ES-I3 (cell line): Measurements from ENCODE around the gene RGS6.
"Not testable (repeated sequence)": the region's sequence is repeated elsewhere in the genome, so short reads cannot be mapped to it uniquely, and the experiment has no call there.

Source experiments
- H3K36me3 ChIP-seq: 2 replicates; pipeline ENCODE4 v1.6.1; 2013; ENCODE audit warnings: mild to moderate bottlenecking, low read length, control low read depth, moderate library complexity; ENCODE audit not compliant: insufficient read depth
- H3K4me1 ChIP-seq: 2 replicates; pipeline ENCODE4 v1.6.1; 2013; ENCODE audit warnings: mild to moderate bottlenecking, control low read depth, low read length; ENCODE audit not compliant: insufficient read depth
- H3K9ac ChIP-seq: 2 replicates; pipeline ENCODE4 v1.6.1; 2013; ENCODE audit warnings: low read depth, mild to moderate bottlenecking, low read length, moderate library complexity
- H3K9me3 ChIP-seq: 2 replicates; pipeline ENCODE4 v1.6.1; 2013; ENCODE audit warnings: mild to moderate bottlenecking, low read length, moderate library complexity; ENCODE audit not compliant: control insufficient read depth, insufficient read depth

Gene RGS6

GRCh38 chr14:72450473-72451044 lies 518.3 kb downstream of the RGS6 start:
- peaks cover 13% of the 10 kb centered on the region; the same call in 1 of the 2 replicates for H3K4me1 ChIP-seq
- no peaks in the 10 kb centered on the region for H3K9me3 ChIP-seq
- H3K36me3 ChIP-seq, result no peaks in the 10 kb centered on the region
- no peak overlapping the region for H3K9ac ChIP-seq

DNA sequence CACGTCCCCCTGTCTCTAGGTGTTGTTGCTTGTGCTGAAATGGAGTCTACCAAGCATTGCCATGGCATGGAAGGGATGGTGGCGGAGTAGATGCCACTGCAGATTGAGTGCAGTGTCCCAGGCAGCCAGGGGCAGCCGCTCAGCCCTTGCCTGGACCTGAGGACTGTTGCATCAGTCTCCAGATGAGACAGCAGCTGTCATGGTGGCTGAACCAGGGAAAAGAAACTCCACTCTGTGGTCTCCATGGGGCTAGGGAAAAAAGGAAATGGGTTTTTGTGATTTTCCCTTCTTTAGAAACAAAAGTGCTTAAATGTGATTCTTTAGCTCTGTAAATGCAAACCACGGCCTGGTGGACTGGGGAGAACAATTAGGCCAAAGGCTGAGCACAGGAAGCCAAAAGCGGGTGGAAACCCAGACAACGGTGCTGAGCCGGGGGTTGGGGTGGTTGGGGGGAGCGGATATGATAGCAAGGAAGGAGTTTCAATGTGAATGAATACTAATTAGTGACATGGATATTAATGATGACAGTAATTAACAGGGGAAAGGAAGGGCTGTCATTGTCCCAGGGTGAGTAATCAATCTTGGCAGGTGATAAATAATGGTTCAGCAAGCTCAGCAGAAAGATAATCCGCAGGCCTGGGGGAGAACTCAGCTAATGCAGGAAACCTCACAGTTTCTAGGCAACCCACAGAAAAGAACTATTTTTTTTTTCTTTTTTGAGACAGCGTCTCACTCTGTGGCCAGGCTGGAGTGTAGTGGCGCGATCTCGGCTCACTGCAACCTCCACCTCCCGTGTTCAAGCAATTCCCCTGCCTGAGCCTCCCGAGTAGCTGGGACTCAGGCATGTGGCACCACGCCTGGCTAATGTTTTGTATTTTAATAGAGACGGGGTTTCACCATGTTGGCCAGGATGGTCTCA lies 519.1 kb downstream of the RGS6 start:
- no peaks in the 10 kb centered on the region for H3K9me3 ChIP-seq
- H3K9ac ChIP-seq, result no peak overlapping the region
- peaks cover 13% of the 10 kb centered on the region; the same call in 1 of the 2 replicates for H3K4me1 ChIP-seq
- no peaks in the 10 kb centered on the region for H3K36me3 ChIP-seq

DNA sequence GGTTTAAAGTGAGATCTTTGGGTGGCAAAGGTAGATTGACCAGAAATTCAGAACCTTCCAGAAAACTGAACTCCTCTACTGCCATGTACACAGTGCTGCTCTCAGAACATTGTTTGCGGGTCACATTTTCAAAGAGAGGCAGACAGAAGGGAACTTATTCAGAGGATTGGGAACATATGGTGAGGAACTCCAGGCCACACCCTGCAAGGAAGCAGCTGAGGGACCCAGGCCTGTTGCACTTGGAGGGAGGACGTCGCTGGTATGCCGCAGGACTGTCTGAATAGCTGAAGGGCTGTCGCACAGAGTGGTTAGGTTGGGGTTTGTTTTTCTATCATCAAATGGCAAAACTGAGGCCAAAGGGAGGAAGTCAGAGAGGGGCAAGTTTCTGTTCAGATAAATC lies 520.5 kb downstream of the RGS6 start:
- Histone ChIP-seq H3K4me1 (peaks cover 13% of the 10 kb centered on the region; the same call in 1 of the 2 replicates), H3K36me3 (no peaks in the 10 kb centered on the region), H3K9ac (no peak overlapping the region), H3K9me3 (no peaks in the 10 kb centered on the region)

DNA sequence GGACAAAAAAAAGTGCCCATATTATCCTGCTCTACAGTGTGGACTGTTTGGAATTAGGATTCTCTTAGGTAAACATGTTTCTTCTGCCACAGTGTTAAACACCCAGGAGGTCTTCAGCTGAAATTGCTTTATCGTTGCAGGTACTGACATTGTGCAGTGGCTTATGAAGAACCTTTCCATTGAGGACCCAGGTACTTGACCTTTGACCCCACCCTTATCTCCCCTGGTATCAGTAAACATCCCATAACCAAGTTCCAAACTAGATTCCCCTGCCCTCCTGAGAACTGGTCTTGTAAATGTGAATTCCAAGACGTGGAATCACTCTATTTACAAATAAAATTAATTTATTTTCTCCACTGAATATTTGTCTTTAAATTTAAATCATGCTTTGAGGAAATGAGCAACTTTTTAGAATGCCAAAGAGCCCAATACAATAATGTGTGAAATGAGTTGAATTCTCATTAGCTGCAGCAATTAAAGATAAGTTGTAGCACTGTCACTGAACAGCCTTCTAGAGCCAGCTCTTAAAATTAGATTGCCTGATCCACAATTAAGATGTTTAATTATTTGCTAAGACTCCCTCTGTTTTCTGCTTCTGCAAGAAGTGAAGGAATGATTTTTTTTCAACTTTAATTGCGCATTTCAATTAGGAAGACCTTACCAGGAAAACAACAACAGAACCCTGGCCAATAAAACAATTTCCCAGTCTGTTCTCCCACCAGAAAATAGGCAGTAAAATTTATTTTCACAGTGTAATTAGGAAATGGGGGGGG lies 522.3 kb downstream of the RGS6 start:
- no peaks in the 10 kb centered on the region for H3K9me3 ChIP-seq
- no peaks in the 10 kb centered on the region for H3K36me3 ChIP-seq
- peaks cover 13% of the 10 kb centered on the region; the same call in 1 of the 2 replicates for H3K4me1 ChIP-seq

GRCh38 chr14:72457641-72458040 lies 525.4 kb downstream of the RGS6 start:
- H3K9ac ChIP-seq, result no peak overlapping the region
- no peaks in the 10 kb centered on the region for H3K36me3 ChIP-seq
- H3K4me1 ChIP-seq, result peaks cover 6% of the 10 kb centered on the region; the same call in 1 of the 2 replicates
- no peaks in the 10 kb centered on the region for H3K9me3 ChIP-seq

More for the DNA sequence above, 522.3 kb downstream of the RGS6 start:
- no peak overlapping the region for H3K9ac ChIP-seq

GRCh38 chr14:72462056-72462455 lies 529.8 kb downstream of the RGS6 start:
- Histone ChIP-seq H3K9ac (no peak overlapping the region), H3K9me3 (0 out of 2 replicates have a peak, but pooled peaks cover 4% of the 10 kb centered on the region), H3K36me3 (no peaks in the 10 kb centered on the region), H3K4me1 (peaks cover 6% of the 10 kb centered on the region; the same call in 1 of the 2 replicates)

GRCh38 chr14:72463291-72463866 lies 531.1 kb downstream of the RGS6 start:
- H3K36me3 ChIP-seq, result no peaks in the 10 kb centered on the region
- 0 out of 2 replicates have a peak, but pooled peaks cover 4% of the 10 kb centered on the region for H3K9me3 ChIP-seq
- no peak overlapping the region for H3K9ac ChIP-seq
- H3K4me1 ChIP-seq, result peaks cover 6% of the 10 kb centered on the region; the same call in 1 of the 2 replicates

GRCh38 chr14:72464226-72464625 lies 532.0 kb downstream of the RGS6 start:
- no peak overlapping the region for H3K9ac ChIP-seq
- H3K36me3 ChIP-seq, result no peaks in the 10 kb centered on the region
- 0 out of 2 replicates have a peak, but pooled peaks cover 4% of the 10 kb centered on the region for H3K9me3 ChIP-seq
- H3K4me1 ChIP-seq, result peaks cover 6% of the 10 kb centered on the region; the same call in 1 of the 2 replicates

GRCh38 chr14:72466325-72466724 lies 534.1 kb downstream of the RGS6 start:
- Histone ChIP-seq H3K9me3 (0 out of 2 replicates have a peak, but pooled peaks cover 4% of the 10 kb centered on the region), H3K9ac (no peak overlapping the region), H3K4me1 (peaks cover 6% of the 10 kb centered on the region; the same call in 1 of the 2 replicates), H3K36me3 (no peaks in the 10 kb centered on the region)

- 0 out of 2 replicates have a peak, but pooled peaks cover 4% of the 10 kb centered on the region for H3K9me3 ChIP-seq
- H3K9ac ChIP-seq, result no peak overlapping the region
- H3K4me1 ChIP-seq, result no peaks in the 10 kb centered on the region; the same call in 1 of the 2 replicates
- no peaks in the 10 kb centered on the region for H3K36me3 ChIP-seq
Observed at GRCh38 chr14:72471346-72471745, 539.1 kb downstream of the RGS6 start.

GRCh38 chr14:72472845-72473244 lies 540.6 kb downstream of the RGS6 start:
- Histone ChIP-seq H3K36me3 (no peaks in the 10 kb centered on the region), H3K4me1 (peaks cover 9% of the 10 kb centered on the region), H3K9me3 (no peaks in the 10 kb centered on the region), H3K9ac (no peak overlapping the region)

DNA sequence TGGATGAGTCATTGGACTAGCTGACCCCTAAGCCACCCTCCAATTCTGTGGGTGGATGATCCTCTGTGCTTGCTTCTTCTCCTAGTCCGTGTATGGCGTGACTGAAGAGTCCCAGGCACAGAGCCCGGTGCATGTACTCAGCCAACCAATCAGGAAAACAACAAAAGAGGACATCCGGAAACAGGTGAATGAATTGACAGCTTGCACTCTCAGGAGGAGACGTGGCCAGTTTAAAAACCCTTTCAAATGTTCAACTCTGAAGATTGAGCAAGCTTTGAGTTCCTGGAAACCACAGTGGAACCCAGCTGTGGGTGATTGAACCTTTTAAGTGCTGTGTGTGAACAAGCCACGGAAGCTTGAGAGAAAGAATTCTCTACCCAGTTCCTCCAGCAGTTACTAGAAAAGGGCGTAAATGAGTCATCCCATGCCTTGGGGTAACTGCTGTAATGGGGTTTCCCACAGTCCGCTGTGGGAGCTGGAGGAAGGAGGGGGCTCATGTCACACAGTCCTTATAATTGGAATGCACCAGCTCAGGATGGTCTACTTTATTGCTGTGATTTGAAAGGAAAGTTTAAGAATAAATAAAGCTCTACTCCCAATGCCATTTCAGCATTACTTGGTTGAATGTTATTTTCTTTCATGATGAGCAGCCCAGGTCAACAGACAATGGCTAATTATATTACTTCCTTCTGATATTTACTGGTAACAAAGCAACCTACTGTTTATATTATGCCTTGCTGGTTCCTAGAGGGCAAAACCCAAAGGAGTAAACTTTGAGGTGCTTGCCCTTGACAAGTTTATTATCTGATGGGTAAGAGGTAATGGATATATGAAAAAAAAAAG lies 544.6 kb downstream of the RGS6 start:
- Histone ChIP-seq H3K36me3 (no peaks in the 10 kb centered on the region), H3K4me1 (peaks cover 28% of the 10 kb centered on the region), H3K9me3 (no peaks in the 10 kb centered on the region), H3K9ac (peak overlapping the region; percentile 16; the same call in 1 of the 2 replicates)

DNA sequence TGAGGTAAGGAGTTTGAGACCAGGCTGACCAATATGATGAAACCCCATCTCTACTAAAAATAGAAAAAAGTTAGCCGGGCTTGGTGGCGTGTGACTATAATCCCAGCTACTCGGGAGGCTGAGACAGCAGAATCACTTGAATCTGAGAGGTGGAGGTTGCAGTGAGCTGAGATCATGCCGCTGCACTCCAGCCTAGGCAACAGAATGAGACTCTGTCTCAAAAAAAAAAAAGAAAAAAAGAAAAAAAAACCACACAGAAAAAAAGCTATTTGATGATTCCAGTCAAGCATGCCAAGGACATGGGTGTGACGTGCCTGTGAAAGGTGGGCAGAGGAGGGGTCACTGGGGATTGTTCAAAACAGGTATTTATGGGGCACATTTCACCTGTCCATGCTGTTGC lies 545.3 kb downstream of the RGS6 start:
- not testable (repeated sequence) for H3K9ac ChIP-seq, H3K9me3 ChIP-seq, H3K36me3 ChIP-seq
- H3K4me1 ChIP-seq, result peaks cover 28% of the 10 kb centered on the region
